IPS DF 4.7 (cell line): ENCODE measurements around the gene GDAP1L1.
"Not testable (repeated sequence)": the region's sequence is repeated elsewhere in the genome, so short reads cannot be mapped to it uniquely, and the experiment has no call there.

Experiments
- DNase-seq: peaks from one replicate; pipeline ENCODE4 v3.0.0-alpha.2; 2013; ENCODE audit warnings: low spot score; ENCODE audit errors: extremely low read depth

The GDAP1L1 gene

GRCh38 chr20:44302026-44302669 lies 55.0 kb downstream of the GDAP1L1 start:
- no peak for DNase-seq

GRCh38 chr20:44302736-44303135 lies 55.6 kb downstream of the GDAP1L1 start:
- no peak for DNase-seq

- no peak for DNase-seq
Measured at GRCh38 chr20:44304383-44304782, 57.3 kb downstream of the GDAP1L1 start.

- DNase-seq: no peak
Measured at GRCh38 chr20:44306927-44307326, 59.8 kb downstream of the GDAP1L1 start.

GRCh38 chr20:44309763-44310663 lies 62.9 kb downstream of the GDAP1L1 start:
- no peak for DNase-seq

- DNase-seq: peak; percentile 76
Measured at GRCh38 chr20:44310664-44311639, 63.8 kb downstream of the GDAP1L1 start, which contains the start of gene FITM2. FITM2 (minus strand) TSS chr20:44311202; CDS start chr20:44311148, 54 bp downstream.

- DNase-seq: no peak
Measured at GRCh38 chr20:44314870-44315269, 67.8 kb downstream of the GDAP1L1 start.

- DNase-seq: no peak
Measured at GRCh38 chr20:44319839-44320422, 72.8 kb downstream of the GDAP1L1 start.

GRCh38 chr20:44324343-44324742 lies 77.2 kb downstream of the GDAP1L1 start:
- no peak for DNase-seq

GRCh38 chr20:44326391-44327159 lies 79.5 kb downstream of the GDAP1L1 start:
- no peak for DNase-seq

- not testable (repeated sequence) for DNase-seq
Measured at GRCh38 chr20:44327748-44328147, 80.6 kb downstream of the GDAP1L1 start.

GRCh38 chr20:44328428-44328827 lies 81.3 kb downstream of the GDAP1L1 start:
- DNase-seq: no peak
